Tibial nerve (tissue), 4 donors: ENCODE results near the gene TFEB. TPM values are rescaled to one million over a fixed set of nuclear protein-coding genes. Genes with fewer than 3 reads are reported as not detected.

Experiments
- DNase-seq, 2 donors: peaks; one replicate each; pipeline ENCODE4 v3.0.0-alpha.2; 2019; ENCODE audit warnings: low spot score in 2 of 2
- H3K27ac ChIP-seq, 4 donors: fragments of 200-600 bp; sonication (generic) in 3 of 4; one replicate each; pipeline ENCODE4 v1.5.1; 2017 to 2019; ENCODE audit warnings: mild to moderate bottlenecking in 1 of 4
- H3K27me3 ChIP-seq, 2 donors: fragments of 200-600 bp; sonication (generic) in 1 of 2; one replicate each; pipeline versions ENCODE4 v1.5.1 to v1.6.0; 2017 to 2019
- H3K36me3 ChIP-seq, 3 donors: fragments of 200-600 bp; sonication (generic); one replicate each; pipeline ENCODE4 v1.5.1; 2018 to 2019
- H3K4me1 ChIP-seq, 4 donors: fragments of 200-600 bp; sonication (generic) in 3 of 4; one replicate each; pipeline ENCODE4 v1.5.1; 2017 to 2019
- H3K4me3 ChIP-seq, 4 donors: fragments of 200-600 bp; sonication (generic) in 3 of 4; one replicate each; pipeline ENCODE4 v1.5.1; 2017 to 2019; ENCODE audit warnings: mild to moderate bottlenecking in 1 of 4, moderate library complexity in 1 of 4
- H3K9me3 ChIP-seq, 4 donors: fragments of 200-600 bp; sonication (generic) in 3 of 4; one replicate each; pipeline ENCODE4 v1.5.1; 2017 to 2019
- CTCF ChIP-seq, 5 experiments: fragments of 200-600 bp in 3 of 5; fragments of 450-650 bp in 2 of 5; sonication (generic) in 3 of 5; IDR thresholded peaks; one replicate each; pipeline ENCODE4 v1.5.1; 2016 to 2019; ENCODE audit warnings: antibody characterized with exemption in 5 of 5, mild to moderate bottlenecking in 3 of 5, moderate library complexity in 2 of 5
- EP300 ChIP-seq, 2 donors: sonication (generic); formaldehyde crosslinking; IDR thresholded peaks; one replicate each; pipeline ENCODE4 v1.6.1; 2017; ENCODE audit warnings: antibody characterized with exemption in 2 of 2, mild to moderate bottlenecking in 1 of 2
- POLR2A ChIP-seq, 2 donors: fragments of 450-650 bp; IDR thresholded peaks; one replicate each; pipeline ENCODE4 v1.6.1; 2017; ENCODE audit warnings: antibody characterized with exemption in 2 of 2, mild to moderate bottlenecking in 2 of 2, moderate library complexity in 2 of 2
- WGBS, 2 donors: methylation state at CpG; one replicate each; pipeline ENCODE4 v1.1.5; 2018; 5-methylcytosine and 5-hydroxymethylcytosine counted together
- total RNA-seq, 4 donors: library from RNA; depleted of rRNA; stranded (reverse); fragments of >200 nt; gene quantifications; one replicate each; pipeline ENCODE4 v1.1.0, GENCODE V29; 2016

The TFEB gene
- total RNA-seq, 4 donors from 2014 or later, result 19.2 to 28.8 (median 20.6) TPM

GRCh38 chr6:41651962-41652657, 83.3 kb downstream of the TFEB start:
- Histone ChIP-seq H3K9me3 (no peaks in the 10 kb centered on the region), H3K27ac (no peak overlapping the region), H3K4me3 (no peak overlapping the region), H3K27me3 (no peaks in the 10 kb centered on the region), H3K36me3 (no peaks in the 10 kb centered on the region), H3K4me1 (peaks cover 0 to 25% (median 0%) of the 10 kb centered on the region in 4 donors)
- no peak for TF ChIP-seq POLR2A (IDR thresholded peaks at IDR 0.05)
- TF ChIP-seq EP300 (IDR thresholded peaks at IDR 0.05), result no peak
- no peak for TF ChIP-seq CTCF (IDR thresholded peaks at IDR 0.05)
- WGBS, 2 donors, result 88 to 89% methylated on average over 14 of the region's 14 CpGs
- no peak for DNase-seq

- TF ChIP-seq EP300 (IDR thresholded peaks at IDR 0.05), result no peak
- no peak for TF ChIP-seq POLR2A (IDR thresholded peaks at IDR 0.05)
- no peak for TF ChIP-seq CTCF (IDR thresholded peaks at IDR 0.05)
- no peaks in the 10 kb centered on the region for H3K9me3 ChIP-seq
- H3K4me3 ChIP-seq, result no peak overlapping the region
- no peak for DNase-seq
- H3K36me3 ChIP-seq, result no peaks in the 10 kb centered on the region
- no peaks in the 10 kb centered on the region for H3K27me3 ChIP-seq
- peaks cover 0 to 29% (median 2%) of the 10 kb centered on the region in 4 donors for H3K4me1 ChIP-seq
- H3K27ac ChIP-seq, result no peak overlapping the region
- 76 to 77% methylated on average over 11 of the region's 11 CpGs for WGBS, 2 donors
These were observed 84.0 kb downstream of the TFEB start for GRCh38 chr6:41651246-41651961.

- 80 to 81% methylated on average over 2 of the region's 2 CpGs for WGBS, 2 donors
- Histone ChIP-seq H3K9me3 (no peaks in the 10 kb centered on the region), H3K27ac (no peak overlapping the region), H3K27me3 (no peaks in the 10 kb centered on the region), H3K4me3 (no peak overlapping the region), H3K4me1 (peaks cover 0 to 33% (median 8%) of the 10 kb centered on the region in 4 donors), H3K36me3 (no peaks in the 10 kb centered on the region)
- TF ChIP-seq POLR2A (IDR thresholded peaks at IDR 0.05) (no peak), EP300 (IDR thresholded peaks at IDR 0.05) (no peak), CTCF (IDR thresholded peaks at IDR 0.05) (no peak)
- DNase-seq, result no peak
These were observed 85.3 kb downstream of the TFEB start for GRCh38 chr6:41650120-41650519.

DNA sequence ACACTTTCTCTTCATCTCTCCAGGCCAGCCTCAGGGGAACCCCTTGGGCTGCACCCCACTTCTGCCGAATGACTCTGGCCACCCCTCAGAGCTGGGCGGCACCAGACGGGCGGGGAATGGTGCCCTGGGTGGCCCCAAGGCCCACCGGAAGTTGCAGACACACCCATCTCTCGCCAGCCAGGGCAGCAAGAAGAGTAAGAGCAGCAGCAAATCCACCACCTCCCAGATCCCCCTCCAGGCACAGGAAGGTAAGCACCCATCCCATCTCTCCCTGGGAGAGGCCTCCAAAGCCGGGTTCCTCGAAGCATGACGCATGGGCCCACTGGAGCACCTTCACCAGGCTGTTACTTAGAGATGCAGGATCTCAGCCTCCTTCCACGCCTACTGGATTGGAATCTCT, 85.8 kb downstream of the TFEB start:
- Histone ChIP-seq H3K27me3 (no peaks in the 10 kb centered on the region), H3K27ac (no peak overlapping the region), H3K4me3 (no peak overlapping the region), H3K36me3 (no peaks in the 10 kb centered on the region), H3K4me1 (peaks cover 0 to 38% (median 8%) of the 10 kb centered on the region in 4 donors), H3K9me3 (no peaks in the 10 kb centered on the region)
- TF ChIP-seq CTCF (IDR thresholded peaks at IDR 0.05) (no peak), EP300 (IDR thresholded peaks at IDR 0.05) (no peak), POLR2A (IDR thresholded peaks at IDR 0.05) (no peak)
- 65 to 83% methylated on average over 9 of the region's 10 CpGs for WGBS, 2 donors
- no peak for DNase-seq

DNA sequence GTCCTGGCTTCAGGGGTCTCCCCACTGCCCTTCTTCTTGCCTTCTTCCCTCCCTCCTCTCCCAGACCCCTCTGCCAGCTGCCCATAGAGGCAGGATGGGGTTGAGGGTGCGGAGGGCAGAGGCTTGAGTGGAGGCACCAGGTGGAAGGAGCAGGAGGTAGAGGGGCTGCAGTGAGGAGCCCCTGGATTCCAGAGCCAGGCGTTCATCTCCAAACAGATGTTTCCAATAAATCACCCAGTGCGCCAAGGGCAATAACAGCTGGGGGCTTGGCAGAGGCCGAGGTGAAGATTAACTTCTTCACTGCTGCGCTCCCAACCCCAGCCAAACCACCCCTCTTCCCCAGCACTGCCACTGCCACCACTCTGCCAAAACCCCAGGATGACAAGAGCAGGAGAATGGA, 86.5 kb downstream of the TFEB start:
- Histone ChIP-seq H3K36me3 (no peaks in the 10 kb centered on the region), H3K4me3 (no peak overlapping the region), H3K27me3 (no peaks in the 10 kb centered on the region), H3K27ac (no peak overlapping the region), H3K9me3 (no peaks in the 10 kb centered on the region), H3K4me1 (peaks cover 0 to 38% (median 8%) of the 10 kb centered on the region in 4 donors)
- TF ChIP-seq CTCF (IDR thresholded peaks at IDR 0.05) (no peak), EP300 (IDR thresholded peaks at IDR 0.05) (no peak), POLR2A (IDR thresholded peaks at IDR 0.05) (no peak)
- DNase-seq, result no peak
- WGBS, 2 donors, result 55 to 58% methylated on average over 5 of the region's 5 CpGs
